HepG2 (cell line): ENCODE results near the gene UTP11. TPM values are rescaled to one million over a fixed set of nuclear protein-coding genes. Genes with fewer than 3 reads are reported as not detected.
A peak's percentile ranks its signal among the peaks of the same experiment; 100 is the strongest.

Experiments used
- ARNT2 ChIP-seq: sonication (generic); formaldehyde crosslinking; IDR thresholded peaks from 2 replicates; pipeline ENCODE4 v1.8.0; 2022; ENCODE audit warnings: mild to moderate bottlenecking, low read depth, missing genetic modification reagents, moderate library complexity
- CC2D1A ChIP-seq: sonication (generic); formaldehyde crosslinking; IDR thresholded peaks from 2 replicates; pipeline ENCODE4 v1.8.1; 2023; ENCODE audit warnings: mild to moderate bottlenecking, missing genetic modification reagents
- PAF1 ChIP-seq: IDR thresholded peaks from 2 replicates; pipeline ENCODE4 v1.6.1; 2016; ENCODE audit warnings: missing genetic modification reagents, missing compliant biosample characterization
- PAWR ChIP-seq: sonication (generic); formaldehyde crosslinking; IDR thresholded peaks from 2 replicates; pipeline ENCODE4 v1.4.0; 2020; ENCODE audit warnings: missing genetic modification reagents, mild to moderate bottlenecking, borderline replicate concordance
- ZFY ChIP-seq: sonication (generic); formaldehyde crosslinking; IDR thresholded peaks from 2 replicates; pipeline ENCODE4 v1.4.0; 2020; ENCODE audit warnings: missing genetic modification reagents
- ZNF142 ChIP-seq: sonication (generic); formaldehyde crosslinking; IDR thresholded peaks from 2 replicates; pipeline ENCODE4 v1.4.0; 2020; ENCODE audit warnings: missing genetic modification reagents
- ZNF276 ChIP-seq: sonication (generic); formaldehyde crosslinking; IDR thresholded peaks from 2 replicates; pipeline ENCODE4 v1.4.0; 2020; ENCODE audit warnings: mild to moderate bottlenecking, low read depth, missing genetic modification reagents
- ZNF3 ChIP-seq: IDR thresholded peaks from 2 replicates; pipeline ENCODE4 v1.7.0; 2017; ENCODE audit warnings: inconsistent platforms
- ZNF383 ChIP-seq: sonication (generic); formaldehyde crosslinking; IDR thresholded peaks from 2 replicates; pipeline ENCODE4 v1.4.0; 2020; ENCODE audit warnings: missing genetic modification reagents, mild to moderate bottlenecking, borderline replicate concordance
- ZNF430 ChIP-seq: sonication (generic); formaldehyde crosslinking; IDR thresholded peaks from 2 replicates; pipeline ENCODE4 v1.9.0; 2021; ENCODE audit warnings: mild to moderate bottlenecking, missing genetic modification reagents
- ZNF460 ChIP-seq: sonication (generic); formaldehyde crosslinking; IDR thresholded peaks from 2 replicates; pipeline ENCODE4 v1.5.1; 2020; ENCODE audit warnings: missing genetic modification reagents, mild to moderate bottlenecking, borderline replicate concordance
- ZSCAN25 ChIP-seq: sonication (generic); formaldehyde crosslinking; IDR thresholded peaks from 2 replicates; pipeline ENCODE4 v1.8.0; 2022; ENCODE audit warnings: mild to moderate bottlenecking, missing genetic modification reagents
- polyA plus RNA-seq, 8 experiments: library from polyadenylated mRNA; depleted of rRNA in 3 of 8; stranded (reverse) in 7 of 8; unstranded in 1 of 8; fragments of >200 nt; fragmentation: Illumina TruSeq in 4 of 8; extraction: Trizol in 4 of 8; gene quantifications; 2 replicates each; pipeline versions ENCODE4 v1.2.1 to v1.2.3, GENCODE V29; 2011 to 2016; ENCODE audit warnings: low read depth in 4 of 8, missing spikeins in 1 of 8, mixed read lengths in 1 of 8; ENCODE audit not compliant: insufficient read depth in 1 of 8
- total RNA-seq, 5 experiments: library from RNA; depleted of rRNA; stranded (reverse); fragments of >200 nt; fragmentation: Illumina TruSeq; extraction: Trizol; gene quantifications; 2 replicates each; pipeline ENCODE4 v1.2.3, GENCODE V29; 2016; ENCODE audit warnings: low read depth in 1 of 5
- TF ChIP-seq, protein P1 (sequence below): IDR thresholded peaks from 2 replicates; pipeline ENCODE4 v1.6.1; 2012; ENCODE audit warnings: low read length, improper control_type of control experiment
- TF ChIP-seq, protein P2 (sequence below): sonication (generic); formaldehyde crosslinking; IDR thresholded peaks from 2 replicates; pipeline ENCODE4 v1.5.0; 2020; ENCODE audit warnings: mild to moderate bottlenecking, missing genetic modification reagents
- TF ChIP-seq, protein P3 (sequence below): sonication (generic); formaldehyde crosslinking; conservative IDR thresholded peaks from 2 replicates; pipeline ENCODE4 v1.8.0; 2022; ENCODE audit warnings: mild to moderate bottlenecking, moderate library complexity, missing genetic modification reagents

The UTP11 gene
- total and polyA plus RNA-seq, 2 of the 13 experiments (the other 11 are each of a cell fraction or from before 2014, with no cell fraction given), result 13.5 to 44.8 TPM

GRCh38 chr1:38000233-38000528 is 12.4 kb upstream of the UTP11 start (continued):
- TF ChIP-seq PAF1 (CRISPR knock-in tag) (no peak), ZNF383 (no peak), ARNT2 (CRISPR knock-in tag) (0 out of 2 replicates have a peak, but pooled peaks have one; percentile 21), ZFY (no peak), ZSCAN25 (CRISPR knock-in tag) (no peak), ZNF3 (no peak), ZNF460 (CRISPR knock-in tag) (no peak), ZNF142 (CRISPR knock-in tag) (no peak), CC2D1A (no peak), PAWR (no peak), ZNF430 (no peak), ZNF276 (CRISPR knock-in tag) (no peak)
- TF ChIP-seq, protein P1, sequence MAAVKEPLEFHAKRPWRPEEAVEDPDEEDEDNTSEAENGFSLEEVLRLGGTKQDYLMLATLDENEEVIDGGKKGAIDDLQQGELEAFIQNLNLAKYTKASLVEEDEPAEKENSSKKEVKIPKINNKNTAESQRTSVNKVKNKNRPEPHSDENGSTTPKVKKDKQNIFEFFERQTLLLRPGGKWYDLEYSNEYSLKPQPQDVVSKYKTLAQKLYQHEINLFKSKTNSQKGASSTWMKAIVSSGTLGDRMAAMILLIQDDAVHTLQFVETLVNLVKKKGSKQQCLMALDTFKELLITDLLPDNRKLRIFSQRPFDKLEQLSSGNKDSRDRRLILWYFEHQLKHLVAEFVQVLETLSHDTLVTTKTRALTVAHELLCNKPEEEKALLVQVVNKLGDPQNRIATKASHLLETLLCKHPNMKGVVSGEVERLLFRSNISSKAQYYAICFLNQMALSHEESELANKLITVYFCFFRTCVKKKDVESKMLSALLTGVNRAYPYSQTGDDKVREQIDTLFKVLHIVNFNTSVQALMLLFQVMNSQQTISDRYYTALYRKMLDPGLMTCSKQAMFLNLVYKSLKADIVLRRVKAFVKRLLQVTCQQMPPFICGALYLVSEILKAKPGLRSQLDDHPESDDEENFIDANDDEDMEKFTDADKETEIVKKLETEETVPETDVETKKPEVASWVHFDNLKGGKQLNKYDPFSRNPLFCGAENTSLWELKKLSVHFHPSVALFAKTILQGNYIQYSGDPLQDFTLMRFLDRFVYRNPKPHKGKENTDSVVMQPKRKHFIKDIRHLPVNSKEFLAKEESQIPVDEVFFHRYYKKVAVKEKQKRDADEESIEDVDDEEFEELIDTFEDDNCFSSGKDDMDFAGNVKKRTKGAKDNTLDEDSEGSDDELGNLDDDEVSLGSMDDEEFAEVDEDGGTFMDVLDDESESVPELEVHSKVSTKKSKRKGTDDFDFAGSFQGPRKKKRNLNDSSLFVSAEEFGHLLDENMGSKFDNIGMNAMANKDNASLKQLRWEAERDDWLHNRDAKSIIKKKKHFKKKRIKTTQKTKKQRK, result no peak
- TF ChIP-seq, protein P2, sequence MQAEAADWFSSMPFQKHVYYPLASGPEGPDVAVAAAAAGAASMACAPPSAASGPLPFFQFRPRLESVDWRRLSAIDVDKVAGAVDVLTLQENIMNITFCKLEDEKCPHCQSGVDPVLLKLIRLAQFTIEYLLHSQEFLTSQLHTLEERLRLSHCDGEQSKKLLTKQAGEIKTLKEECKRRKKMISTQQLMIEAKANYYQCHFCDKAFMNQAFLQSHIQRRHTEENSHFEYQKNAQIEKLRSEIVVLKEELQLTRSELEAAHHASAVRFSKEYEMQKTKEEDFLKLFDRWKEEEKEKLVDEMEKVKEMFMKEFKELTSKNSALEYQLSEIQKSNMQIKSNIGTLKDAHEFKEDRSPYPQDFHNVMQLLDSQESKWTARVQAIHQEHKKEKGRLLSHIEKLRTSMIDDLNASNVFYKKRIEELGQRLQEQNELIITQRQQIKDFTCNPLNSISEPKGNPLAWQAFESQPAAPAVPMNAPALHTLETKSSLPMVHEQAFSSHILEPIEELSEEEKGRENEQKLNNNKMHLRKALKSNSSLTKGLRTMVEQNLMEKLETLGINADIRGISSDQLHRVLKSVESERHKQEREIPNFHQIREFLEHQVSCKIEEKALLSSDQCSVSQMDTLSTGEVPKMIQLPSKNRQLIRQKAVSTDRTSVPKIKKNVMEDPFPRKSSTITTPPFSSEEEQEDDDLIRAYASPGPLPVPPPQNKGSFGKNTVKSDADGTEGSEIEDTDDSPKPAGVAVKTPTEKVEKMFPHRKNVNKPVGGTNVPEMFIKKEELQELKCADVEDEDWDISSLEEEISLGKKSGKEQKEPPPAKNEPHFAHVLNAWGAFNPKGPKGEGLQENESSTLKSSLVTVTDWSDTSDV, result no peak
- TF ChIP-seq, protein P3, sequence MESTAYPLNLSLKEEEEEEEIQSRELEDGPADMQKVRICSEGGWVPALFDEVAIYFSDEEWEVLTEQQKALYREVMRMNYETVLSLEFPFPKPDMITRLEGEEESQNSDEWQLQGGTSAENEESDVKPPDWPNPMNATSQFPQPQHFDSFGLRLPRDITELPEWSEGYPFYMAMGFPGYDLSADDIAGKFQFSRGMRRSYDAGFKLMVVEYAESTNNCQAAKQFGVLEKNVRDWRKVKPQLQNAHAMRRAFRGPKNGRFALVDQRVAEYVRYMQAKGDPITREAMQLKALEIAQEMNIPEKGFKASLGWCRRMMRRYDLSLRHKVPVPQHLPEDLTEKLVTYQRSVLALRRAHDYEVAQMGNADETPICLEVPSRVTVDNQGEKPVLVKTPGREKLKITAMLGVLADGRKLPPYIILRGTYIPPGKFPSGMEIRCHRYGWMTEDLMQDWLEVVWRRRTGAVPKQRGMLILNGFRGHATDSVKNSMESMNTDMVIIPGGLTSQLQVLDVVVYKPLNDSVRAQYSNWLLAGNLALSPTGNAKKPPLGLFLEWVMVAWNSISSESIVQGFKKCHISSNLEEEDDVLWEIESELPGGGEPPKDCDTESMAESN (CRISPR knock-in tag), result 0 out of 2 replicates have a peak, but pooled peaks have one; percentile 25
